Measurements from ENCODE around the gene WNT1. TPM values are rescaled to one million over a fixed set of nuclear protein-coding genes. Genes with fewer than 3 reads are reported as not detected.

WNT1 gene
- total RNA-seq, 1 experiment from 2014 or later = not detected

DNA sequence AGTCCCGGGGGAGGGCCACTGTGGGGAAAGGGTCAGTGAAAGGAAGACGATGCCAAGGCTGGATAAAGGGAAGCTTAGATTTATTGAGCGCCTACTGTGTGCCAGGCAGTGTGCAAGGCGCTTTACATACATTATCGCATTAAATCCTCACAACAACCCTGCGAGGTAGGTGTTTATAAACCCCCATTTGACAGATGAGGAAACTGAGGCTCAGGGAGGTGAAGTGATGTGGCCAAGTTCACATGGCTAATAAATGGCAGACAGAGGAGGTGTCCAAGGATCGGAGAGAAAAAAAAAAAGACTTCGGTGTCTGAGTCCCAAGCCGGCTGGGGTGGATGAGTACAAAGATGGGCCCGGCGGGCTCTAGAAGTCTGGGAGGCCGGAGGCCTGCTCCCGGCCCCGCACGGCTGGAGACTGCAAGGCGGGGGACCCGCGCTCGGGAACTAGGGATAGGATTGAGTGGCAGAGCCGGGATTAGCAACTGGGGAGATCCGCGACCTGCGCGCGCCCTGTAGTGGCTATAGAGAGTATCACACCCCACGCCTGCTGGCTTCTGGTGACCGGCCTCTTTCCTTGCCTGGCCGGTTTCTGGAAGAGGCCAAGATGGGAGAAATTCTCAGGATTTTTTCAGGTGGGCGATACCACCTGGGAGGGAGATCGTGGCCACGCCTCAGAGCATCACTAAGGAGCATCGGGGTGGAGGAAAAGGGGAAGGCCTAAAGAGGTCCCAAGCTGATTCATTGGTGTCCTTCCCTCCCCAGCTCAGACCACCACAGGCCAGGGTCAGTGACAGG, 17.2 kb downstream of the WNT1 start:
- peaks cover 3% of the 10 kb centered on the region; the same call in 1 of the 2 replicates for H3K27me3 ChIP-seq (replicated peaks)
- H3K4me3 ChIP-seq = no peak overlapping the region
- no peaks in the 10 kb centered on the region for H3K36me3 ChIP-seq
- H3K4me1 ChIP-seq (replicated peaks) = peaks cover 29% of the 10 kb centered on the region
- H3K9me3 ChIP-seq (replicated peaks) = no peaks in the 10 kb centered on the region
- H3K27ac ChIP-seq = no peak overlapping the region
- DNase-seq (ENCODE audit: low read depth in 1 of 2, low spot score in 2 of 2) = peak in 1 of 2 experiments; percentile 85

DNA sequence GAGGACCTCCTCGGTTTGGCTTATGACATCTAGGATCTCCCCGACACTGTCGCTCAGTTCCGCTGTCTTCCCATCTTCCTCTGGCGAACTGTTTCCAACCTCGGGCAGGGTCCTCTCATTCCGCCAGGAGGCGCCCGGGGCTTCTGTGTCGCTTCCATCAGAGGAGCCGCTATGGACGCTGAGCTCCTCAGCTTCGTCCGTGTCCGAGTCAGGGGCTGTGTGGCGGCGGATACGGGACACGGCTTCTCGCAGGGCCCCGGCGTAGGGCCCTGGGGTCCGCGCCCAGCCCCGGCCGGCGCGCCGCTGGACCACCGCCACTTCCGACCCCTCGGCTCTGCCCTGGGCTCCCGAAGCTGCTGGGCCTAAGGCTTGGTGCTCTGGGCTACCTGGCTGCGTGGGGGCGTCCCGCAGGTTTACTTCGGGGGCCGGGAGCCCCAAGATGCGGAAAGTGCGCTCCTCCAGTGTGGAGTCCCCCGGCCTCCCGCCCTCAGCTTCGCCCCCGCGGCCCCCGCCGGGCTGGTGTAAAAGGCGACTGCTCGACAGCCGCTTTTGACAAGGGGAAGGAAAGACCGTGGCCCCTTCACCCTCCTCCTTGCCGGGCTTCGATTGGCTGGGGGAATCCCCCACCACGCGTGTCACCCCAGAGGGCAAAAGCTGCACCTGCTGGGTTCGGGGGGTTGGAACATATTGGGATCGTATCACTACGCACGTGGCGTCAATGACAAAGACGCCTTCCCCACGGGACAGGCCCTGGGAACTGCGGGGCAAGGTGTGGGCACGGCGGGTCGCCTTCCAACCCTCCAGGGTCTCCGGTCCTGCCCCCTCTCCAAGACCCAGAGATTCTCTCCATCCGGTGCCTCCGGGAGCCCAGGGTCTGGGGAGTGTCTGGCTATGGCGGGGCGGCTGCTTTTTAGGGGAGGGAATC, 18.9 kb downstream of the WNT1 start:
- no peak overlapping the region; the same call in 1 of the 2 replicates for H3K4me3 ChIP-seq
- H3K4me1 ChIP-seq (replicated peaks) = peaks cover 32% of the 10 kb centered on the region
- no peaks in the 10 kb centered on the region for H3K9me3 ChIP-seq (replicated peaks)
- peak in 1 of 2 experiments; percentile 76 for DNase-seq (ENCODE audit: low read depth in 1 of 2, low spot score in 2 of 2)
- H3K27me3 ChIP-seq (replicated peaks) = peaks cover 3% of the 10 kb centered on the region; the same call in 1 of the 2 replicates
- no peak overlapping the region for H3K27ac ChIP-seq
- peaks cover 12% of the 10 kb centered on the region for H3K36me3 ChIP-seq

DNA sequence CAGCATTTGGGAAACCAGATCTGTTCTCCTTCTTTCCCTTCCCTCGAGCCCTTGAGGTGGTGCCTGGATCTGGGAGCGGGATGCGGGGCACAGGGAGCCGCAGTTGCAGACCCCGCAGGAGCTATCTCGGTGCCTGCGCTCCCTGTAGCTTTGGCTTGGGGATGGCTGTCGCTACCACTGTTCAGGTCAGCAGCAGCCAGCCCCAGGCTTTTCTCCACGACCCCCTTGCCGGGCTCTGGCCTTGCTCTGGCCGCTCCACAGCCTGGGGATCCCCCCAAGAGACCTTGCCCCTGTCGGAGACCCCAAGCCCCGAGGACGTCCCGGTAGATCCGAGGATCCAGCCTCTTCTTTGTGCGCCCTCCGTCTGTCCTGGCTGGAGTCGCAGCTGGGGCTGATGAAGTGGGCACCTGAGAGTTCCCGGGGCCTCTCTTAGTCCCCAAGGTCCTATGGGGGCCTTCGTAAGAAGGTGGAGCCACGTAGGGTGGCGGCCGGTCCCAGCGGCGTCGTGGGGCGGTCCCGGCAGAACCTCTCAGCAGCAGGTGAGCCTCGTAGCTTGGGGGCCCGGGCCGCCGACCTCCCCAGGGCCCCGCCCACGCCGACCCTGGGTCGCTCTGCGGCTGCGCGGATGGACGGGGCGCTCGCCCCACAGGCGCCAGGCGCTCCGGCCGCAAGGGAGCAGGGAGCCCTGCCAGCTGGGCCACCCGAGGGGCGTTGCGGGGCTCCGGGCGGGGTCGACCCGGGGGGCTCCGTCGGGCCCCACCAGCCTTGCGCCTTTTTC, 19.8 kb downstream of the WNT1 start:
- H3K4me3 ChIP-seq = peak overlapping the region; percentile 48
- no peak overlapping the region for H3K27ac ChIP-seq
- H3K36me3 ChIP-seq = peaks cover 20% of the 10 kb centered on the region
- H3K4me1 ChIP-seq (replicated peaks) = peaks cover 32% of the 10 kb centered on the region
- no peaks in the 10 kb centered on the region for H3K9me3 ChIP-seq (replicated peaks)
- peaks cover 1% of the 10 kb centered on the region; the same call in 1 of the 2 replicates for H3K27me3 ChIP-seq (replicated peaks)
- DNase-seq (ENCODE audit: low read depth in 1 of 2, low spot score in 2 of 2) = no peak

DNA sequence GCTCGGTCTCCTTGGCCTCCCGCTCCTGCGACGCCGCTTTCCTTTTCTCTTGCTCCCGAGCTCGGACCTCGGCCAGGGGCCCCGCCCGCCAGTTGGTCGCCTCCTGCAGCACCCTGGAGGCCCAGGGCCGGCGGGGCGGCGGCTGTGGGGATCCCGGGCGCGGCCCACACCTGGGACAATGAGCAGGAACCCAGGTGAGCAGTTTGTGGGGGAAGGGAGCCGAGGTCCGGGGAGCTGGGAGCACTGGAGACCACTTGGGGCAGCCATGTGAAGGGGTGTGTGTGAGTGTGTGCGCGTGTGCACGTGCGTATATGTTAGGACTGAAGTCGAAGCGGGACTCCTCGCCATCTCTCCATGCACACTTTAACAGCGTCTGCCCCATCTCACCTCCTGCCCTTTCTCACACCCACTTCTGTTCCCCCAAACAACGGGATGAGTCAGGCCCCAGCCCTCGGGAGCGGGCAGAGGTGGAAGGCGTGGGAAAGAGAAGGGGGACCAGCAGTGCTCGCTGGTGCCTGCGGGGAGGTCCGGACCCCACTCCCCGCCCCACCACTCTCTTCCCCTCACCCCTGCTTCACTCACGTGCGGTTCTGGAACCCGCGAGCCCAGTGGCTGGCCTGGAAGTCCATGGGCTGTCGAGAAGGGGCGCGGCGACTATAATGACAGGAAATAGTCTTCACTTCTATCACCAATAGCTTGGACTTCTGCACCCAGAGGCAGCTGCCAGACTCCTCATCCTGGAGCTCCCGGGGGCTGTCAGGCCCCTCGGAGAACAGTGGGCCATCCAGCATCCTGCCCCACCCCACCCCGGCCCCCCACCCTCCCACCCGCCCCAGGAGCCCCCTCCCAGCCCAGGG, 20.6 kb downstream of the WNT1 start:
- Histone ChIP-seq H3K27ac (no peak overlapping the region), H3K27me3 (replicated peaks) (no peaks in the 10 kb centered on the region), H3K4me1 (replicated peaks) (peaks cover 32% of the 10 kb centered on the region), H3K36me3 (peaks cover 28% of the 10 kb centered on the region), H3K4me3 (peak overlapping the region; percentile 48), H3K9me3 (replicated peaks) (no peaks in the 10 kb centered on the region)
- no peak for DNase-seq (ENCODE audit: low read depth in 1 of 2, low spot score in 2 of 2)

DNA sequence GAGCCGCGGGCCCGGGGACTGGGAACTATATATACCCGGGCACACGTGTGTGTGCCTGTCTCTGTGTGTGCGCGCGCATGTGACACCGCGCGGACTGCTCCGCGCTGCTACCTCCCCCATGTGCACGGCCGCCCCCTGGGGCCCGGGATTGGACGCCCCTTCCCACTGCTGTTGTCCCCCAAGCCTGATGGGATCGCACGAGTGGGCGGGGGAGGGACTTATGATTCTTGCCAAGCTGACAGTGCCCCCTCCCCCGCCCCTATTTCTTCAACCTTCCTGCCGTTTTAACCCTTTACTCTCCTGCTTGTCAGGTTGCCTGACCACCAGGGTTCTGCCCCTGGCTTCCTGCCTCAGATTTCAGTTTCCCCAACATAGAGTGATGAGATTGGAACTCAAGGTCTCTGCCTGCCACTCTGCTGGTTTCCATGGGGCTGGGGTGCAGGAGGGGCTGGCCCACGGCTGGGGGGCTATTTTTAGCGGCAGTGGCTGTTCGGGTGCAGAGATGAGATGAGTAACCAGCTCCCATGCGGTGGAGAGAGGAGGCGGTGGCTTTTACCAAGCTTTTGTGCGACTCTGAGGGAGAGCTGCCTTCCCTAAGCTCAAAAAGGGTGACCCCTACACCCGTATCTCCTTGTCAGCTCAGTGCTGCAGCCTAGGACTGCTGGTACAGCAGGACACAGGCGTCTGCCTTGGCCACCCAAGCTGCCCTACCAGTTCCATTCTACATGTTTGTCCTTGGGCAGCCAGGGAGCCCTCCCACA, 21.4 kb downstream of the WNT1 start, which contains the start of gene DDN:
DDN (minus strand) TSS at position 5 of the 761 bp plus-strand sequence. CDS start 88 bp downstream, outside the sequence.
- no peak within 1 kb of the TSS for H3K27ac ChIP-seq
- peaks cover 32% of the 10 kb centered on the region for H3K4me1 ChIP-seq (replicated peaks)
- no peak for DNase-seq (ENCODE audit: low read depth in 1 of 2, low spot score in 2 of 2)
- no peaks in the 10 kb centered on the region for H3K27me3 ChIP-seq (replicated peaks)
- no peaks in the 10 kb centered on the region for H3K9me3 ChIP-seq (replicated peaks)
- H3K4me3 ChIP-seq = peak within 1 kb of the TSS; percentile 48
- peaks cover 34% of the 10 kb centered on the region for H3K36me3 ChIP-seq

DNA sequence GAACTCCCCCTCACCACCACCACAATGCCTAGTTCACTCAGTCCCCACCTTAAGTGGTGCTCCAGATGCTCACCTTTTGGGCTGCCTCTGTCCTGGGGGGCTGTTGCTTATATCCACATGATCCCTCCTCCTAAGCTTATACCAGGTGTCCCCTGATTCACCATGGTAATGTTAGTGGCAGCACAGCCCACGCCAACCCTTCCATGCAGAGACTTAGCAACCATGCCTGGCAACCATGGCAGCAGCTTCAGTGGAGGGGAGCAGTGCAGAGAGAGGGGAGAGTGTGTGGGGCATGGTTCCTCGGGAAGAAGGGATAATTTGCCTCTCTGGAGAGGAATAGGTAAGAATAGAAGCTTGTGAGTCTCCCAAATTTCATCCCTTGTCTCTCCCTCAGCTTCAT, 22.2 kb downstream of the WNT1 start:
- peaks cover 42% of the 10 kb centered on the region for H3K36me3 ChIP-seq
- no peaks in the 10 kb centered on the region for H3K27me3 ChIP-seq (replicated peaks)
- H3K9me3 ChIP-seq (replicated peaks) = no peaks in the 10 kb centered on the region
- no peak overlapping the region for H3K27ac ChIP-seq
- no peak for DNase-seq (ENCODE audit: low read depth in 1 of 2, low spot score in 2 of 2)
- H3K4me1 ChIP-seq (replicated peaks) = peaks cover 32% of the 10 kb centered on the region
- no peak overlapping the region for H3K4me3 ChIP-seq

DNA sequence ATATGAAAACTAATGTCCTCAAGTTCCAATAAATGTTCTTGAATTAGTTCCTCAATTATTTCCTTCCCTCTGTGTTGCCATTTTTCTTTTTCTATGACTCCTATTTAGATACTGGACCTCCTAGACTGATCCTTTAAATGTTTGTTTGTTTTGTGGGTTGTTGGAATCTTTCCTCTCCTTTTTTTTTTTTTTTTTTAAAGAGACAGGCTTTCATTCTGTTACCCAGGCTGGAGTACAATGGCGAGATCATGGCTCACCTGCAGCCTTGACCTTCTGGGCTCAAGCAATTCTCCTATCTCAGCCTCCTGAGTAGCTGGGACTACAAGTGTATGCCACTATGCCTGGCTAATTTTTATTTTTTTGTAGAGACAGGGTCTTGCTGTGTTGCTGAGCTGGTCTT, 30.8 kb downstream of the WNT1 start:
- Histone ChIP-seq H3K4me3 (no peak overlapping the region), H3K36me3 (peaks cover 42% of the 10 kb centered on the region), H3K9me3 (replicated peaks) (no peaks in the 10 kb centered on the region), H3K4me1 (replicated peaks) (peaks cover 31% of the 10 kb centered on the region), H3K27ac (no peak overlapping the region), H3K27me3 (replicated peaks) (no peaks in the 10 kb centered on the region)
- DNase-seq (ENCODE audit: low read depth in 1 of 2, low spot score in 2 of 2) = peak in 1 of 2 experiments; percentile 55

DNA sequence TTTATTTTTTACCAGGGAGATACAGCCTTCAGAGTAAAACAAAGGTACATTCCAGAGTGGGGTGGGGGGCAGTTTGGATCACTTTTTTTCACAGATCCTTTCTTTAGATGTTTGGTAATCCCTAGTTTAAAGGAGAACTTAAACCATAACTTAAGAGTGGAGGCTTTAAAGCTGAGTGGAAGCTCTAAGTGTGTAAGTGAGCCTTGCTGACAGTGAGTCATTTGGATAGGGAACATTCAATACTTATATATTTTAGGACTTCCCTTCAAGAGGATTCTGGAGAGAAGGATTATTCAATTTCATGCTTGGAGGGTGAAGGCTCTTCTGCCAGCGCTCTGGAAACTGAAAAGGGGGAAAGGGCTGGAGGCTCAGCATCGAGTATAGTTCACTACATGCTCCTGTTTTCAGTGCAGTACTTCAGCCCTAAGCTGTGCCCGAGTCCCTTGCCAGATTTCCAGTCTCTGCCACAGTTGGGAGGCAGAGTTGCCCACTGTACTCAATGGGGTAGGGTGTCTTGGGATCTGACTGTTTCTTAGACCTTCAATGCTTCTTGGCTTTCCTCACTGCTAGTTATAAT, 32.1 kb downstream of the WNT1 start:
- Histone ChIP-seq H3K27me3 (replicated peaks) (no peaks in the 10 kb centered on the region), H3K4me3 (no peak overlapping the region), H3K4me1 (replicated peaks) (peaks cover 31% of the 10 kb centered on the region), H3K27ac (peak overlapping the region; percentile 52), H3K9me3 (replicated peaks) (no peaks in the 10 kb centered on the region), H3K36me3 (peaks cover 30% of the 10 kb centered on the region)
- DNase-seq (ENCODE audit: low read depth in 1 of 2, low spot score in 2 of 2) = peak in 1 of 2 experiments; percentile 26

DNA sequence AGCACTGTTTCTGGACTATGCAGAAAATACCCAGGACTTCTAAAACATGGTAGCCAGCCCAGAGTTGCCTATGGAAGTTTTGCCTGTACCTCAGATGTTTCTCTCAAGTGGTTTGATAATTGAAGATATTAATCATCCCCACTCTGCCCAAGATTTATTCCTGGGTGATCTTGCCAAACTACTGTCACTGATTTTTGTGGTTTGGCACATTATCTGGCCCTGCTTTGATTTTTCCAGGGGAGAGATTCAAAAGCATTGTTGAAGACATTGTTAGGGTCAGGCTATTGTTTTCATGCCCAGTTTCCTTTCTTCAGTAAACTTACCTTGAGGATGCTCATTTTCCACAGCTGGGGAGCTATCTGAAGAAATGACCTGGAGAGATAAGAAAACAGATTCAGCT, 34.6 kb downstream of the WNT1 start:
- DNase-seq (ENCODE audit: low read depth in 1 of 2, low spot score in 2 of 2) = no peak
- Histone ChIP-seq H3K4me3 (no peak overlapping the region), H3K36me3 (peaks cover 32% of the 10 kb centered on the region), H3K4me1 (replicated peaks) (peaks cover 37% of the 10 kb centered on the region), H3K27ac (no peak overlapping the region), H3K9me3 (replicated peaks) (no peaks in the 10 kb centered on the region), H3K27me3 (replicated peaks) (no peaks in the 10 kb centered on the region)

DNA sequence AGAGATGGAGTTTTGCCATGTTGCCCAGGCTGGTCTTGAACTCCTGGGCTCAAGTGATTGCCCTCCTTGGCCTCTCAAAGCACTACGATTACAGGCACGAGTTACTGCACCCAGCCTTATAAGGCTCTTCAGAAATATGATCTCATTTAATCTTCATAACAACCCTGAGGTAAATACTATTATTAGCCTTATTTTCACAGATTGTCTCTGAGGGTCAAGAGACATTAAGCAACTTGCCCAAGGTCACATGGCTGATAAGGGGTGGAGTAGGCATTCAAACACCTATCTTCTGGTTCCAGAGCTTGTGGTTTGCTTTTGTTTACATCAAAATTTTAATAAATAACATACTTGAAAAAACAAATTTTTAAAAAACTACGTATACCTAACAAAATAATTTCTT, 35.3 kb downstream of the WNT1 start:
- DNase-seq (ENCODE audit: low read depth in 1 of 2, low spot score in 2 of 2) = no peak

DNA sequence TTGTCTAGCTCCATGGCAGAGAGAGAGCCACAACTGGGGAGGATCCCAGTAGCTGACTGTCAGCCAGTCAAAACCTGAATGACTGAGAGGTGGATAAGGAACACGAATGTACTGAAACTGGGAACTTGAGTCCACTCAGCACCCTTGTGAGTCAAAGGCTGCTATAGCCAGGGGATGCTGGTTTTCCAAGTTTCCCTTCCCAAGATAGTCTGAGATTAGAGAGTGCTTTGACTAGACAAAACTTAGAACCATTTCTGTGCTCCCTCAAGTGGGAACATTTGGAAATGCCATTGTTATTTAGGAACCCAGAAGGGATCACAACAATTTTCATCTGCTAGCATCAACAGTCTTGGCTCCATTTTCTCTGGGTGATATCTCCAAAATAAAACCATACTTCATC, 36.4 kb downstream of the WNT1 start:
- Histone ChIP-seq H3K27ac (no peak overlapping the region), H3K36me3 (peaks cover 30% of the 10 kb centered on the region), H3K4me1 (replicated peaks) (peaks cover 24% of the 10 kb centered on the region), H3K27me3 (replicated peaks) (no peaks in the 10 kb centered on the region), H3K4me3 (no peak overlapping the region), H3K9me3 (replicated peaks) (no peaks in the 10 kb centered on the region)
- peak in 1 of 2 experiments; percentile 12 for DNase-seq (ENCODE audit: low read depth in 1 of 2, low spot score in 2 of 2)

More for the DNA sequence above, 35.3 kb downstream of the WNT1 start:
- Histone ChIP-seq H3K27me3 (replicated peaks) (no peaks in the 10 kb centered on the region), H3K9me3 (replicated peaks) (no peaks in the 10 kb centered on the region), H3K4me3 (no peak overlapping the region), H3K36me3 (peaks cover 32% of the 10 kb centered on the region), H3K4me1 (replicated peaks) (peaks cover 35% of the 10 kb centered on the region), H3K27ac (no peak overlapping the region)

DNA sequence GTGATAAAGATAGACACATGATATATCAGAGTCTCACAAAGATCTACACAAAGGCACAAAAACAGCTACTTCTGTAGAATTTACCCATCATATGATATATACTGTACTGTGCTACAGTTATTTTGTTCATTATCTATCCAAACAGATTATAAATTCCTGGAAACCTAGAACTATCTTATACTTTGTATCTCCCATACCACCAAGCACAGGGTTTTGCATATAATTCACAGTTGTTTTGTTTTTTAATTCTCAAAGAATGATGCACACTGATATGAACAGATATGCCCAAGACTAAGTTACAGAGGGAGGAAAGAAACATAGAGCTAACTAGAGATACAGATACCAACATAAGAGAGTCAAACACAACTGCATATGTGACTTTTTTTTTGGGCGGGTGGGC, 37.1 kb downstream of the WNT1 start:
- Histone ChIP-seq H3K27me3 (replicated peaks) (no peaks in the 10 kb centered on the region), H3K4me3 (no peak overlapping the region), H3K9me3 (replicated peaks) (no peaks in the 10 kb centered on the region), H3K27ac (no peak overlapping the region), H3K36me3 (peaks cover 30% of the 10 kb centered on the region), H3K4me1 (replicated peaks) (peaks cover 17% of the 10 kb centered on the region)
- DNase-seq (ENCODE audit: low read depth in 1 of 2, low spot score in 2 of 2) = no peak

Measured in SJSA1 (cell line).